Measurements from ENCODE around the gene EI24. TPM values are rescaled to one million over a fixed set of nuclear protein-coding genes. Genes with fewer than 3 reads are reported as not detected.

The EI24 gene
- total and polyA plus RNA-seq, 2 of the 4 experiments (the other 2 are of a cell fraction), result 89.7 to 95.9 TPM

- peaks cover 11 to 47% of the 10 kb centered on the region in 2 experiments; a peak in 3 of 4 replicates for H3K79me1 ChIP-seq (ENCODE audit: low read depth in 1 of 2, low read length in 2 of 2)
- H2AK5ac ChIP-seq (ENCODE audit: low read depth, low read length), result peak overlapping the region; percentile 71; the same call in 1 of the 2 replicates
- peaks cover 4% of the 10 kb centered on the region for H3K4me1 ChIP-seq (ENCODE audit: control insufficient read depth, insufficient read depth, low read length)
- H3K14ac ChIP-seq (replicated peaks; ENCODE audit: low read depth, low read length), result peak overlapping the region; percentile 84
- H4K5ac ChIP-seq (ENCODE audit: low read depth, low read length), result peak overlapping the region; percentile 28; the same call in 1 of the 2 replicates
- peak overlapping the region; percentile 29; the same call in 1 of the 2 replicates for H2BK20ac ChIP-seq (ENCODE audit: low read depth, low read length)
- peak overlapping the region; percentile 72 for H3K4me3 ChIP-seq (ENCODE audit: insufficient read depth, low read depth, low read length)
- ChIA-PET POLR2A (ENCODE audit: unreplicated experiment) (no interaction called here), CTCF (interaction anchor here (1.0 kb wide), 1 partner anchor 247 kb away, joined by 4 read pairs; no protein-coding TSS in a partner anchor)
- H2BK5ac ChIP-seq (ENCODE audit: low read depth, low read length, poor library complexity, severe bottlenecking), result peak overlapping the region; percentile 55
- H3K27me3 ChIP-seq (ENCODE audit: control insufficient read depth, insufficient read depth, low read length), result no peaks in the 10 kb centered on the region
- H3K56ac ChIP-seq (ENCODE audit: extremely low read depth, insufficient read depth, low read length), result peak overlapping the region; percentile 87; the same call in 1 of the 2 replicates
- H3K9me3 ChIP-seq (ENCODE audit: control insufficient read depth, insufficient read depth, low read length), result no peaks in the 10 kb centered on the region
- no CpG with 5 or more reads among the region's 7 CpGs for WGBS, 2 experiments (ENCODE audit: extremely low coverage in 2 of 2, insufficient read length in 1 of 2)
- no TSS peak for BruUV-seq (replicated peaks)
- dilution Hi-C loops (cut with HindIII; ENCODE audit: low sequenced_read_pairs, unreplicated experiment), result no loop called here
- H2BK120ac ChIP-seq (ENCODE audit: low read depth, low read length), result peak overlapping the region; percentile 50; the same call in 1 of the 2 replicates
- H3K4me2 ChIP-seq (ENCODE audit: low read depth, low read length), result peak overlapping the region; percentile 95
- no peaks in the 10 kb centered on the region for H3K36me3 ChIP-seq (ENCODE audit: control insufficient read depth, insufficient read depth, low read length)
- H3K4ac ChIP-seq (ENCODE audit: low read depth, low read length), result peak overlapping the region; percentile 62; the same call in 1 of the 2 replicates
- peak overlapping the region; percentile 91 to 99; a peak in 2 of 4 replicates for H4K8ac ChIP-seq (ENCODE audit: low read depth in 2 of 2, low read length in 2 of 2)
- no peak overlapping the region for H2BK15ac ChIP-seq (ENCODE audit: low read depth, low read length)
- peak overlapping the region; percentile 75 for H3K9ac ChIP-seq (ENCODE audit: low read depth, low read length)
- in situ Hi-C loops (cut with MboI; ENCODE audit: low sequenced_read_pairs), result loop anchor here (10.0 kb wide), 1 partner anchor 247 kb away; no protein-coding TSS in a partner anchor
- intact Hi-C loops (cut with micrococcal nuclease), result loop anchor here (2.0 kb wide), 1 partner anchor 47 kb away; no protein-coding TSS in a partner anchor
- no peak for TF ChIP-seq CTCF (conservative IDR thresholded peaks at IDR 0.05; ENCODE audit: low read depth, low read length)
- peak; percentile 24; the same call in 1 of the 2 replicates for TF ChIP-seq FOS (IDR thresholded peaks at IDR 0.05; ENCODE audit: low read depth, low read length)
- DNase-seq, result peak; percentile 31
- H2AK9ac ChIP-seq (replicated peaks; ENCODE audit: low read depth, low read length, poor library complexity), result no peak overlapping the region
- no peak overlapping the region for H2AFZ ChIP-seq (replicated peaks; ENCODE audit: low read length, poor library complexity)
- H3K18ac ChIP-seq (ENCODE audit: low read depth, low read length), result no peak overlapping the region
- 0 out of 2 replicates have a peak, but pooled peaks cover 2% of the 10 kb centered on the region for H3K9me1 ChIP-seq (ENCODE audit: insufficient read depth, low read length)
- peak overlapping the region; percentile 58 for H3K27ac ChIP-seq (ENCODE audit: insufficient read depth, low read length)
- peak overlapping the region; percentile 82 for H3K23ac ChIP-seq (ENCODE audit: low read depth, low read length)
- no peak for ATAC-seq (ENCODE audit: low read depth)
- H4K91ac ChIP-seq (ENCODE audit: insufficient read depth, low read depth, low read length), result peak overlapping the region; percentile 80; the same call in 1 of the 2 replicates
- no peaks in the 10 kb centered on the region for H4K20me1 ChIP-seq (ENCODE audit: insufficient read depth, low read length)
Measured at GRCh38 chr11:125627236-125627910, 58.1 kb downstream of the EI24 start.

Small RNA genes within 50 kb of the gene (microRNA-seq; reads per million reads assigned to microRNA genes)
- not detected for gene RNU6-1156P (ENCODE audit: insufficient read depth, insufficient read length)

Small RNA genes within 50 kb of the gene (small RNA-seq; reads per million reads assigned to genes)
- gene RNU6-1156P, result 0 reads per million in 5 experiments

Other genes with a start within 250 kb of the EI24 start
- 33.9 and 34.4 TPM in 2 replicates for gene FEZ1, start 73.2 kb upstream of the EI24 start, total RNA-seq (2012; rRNA removed)
- gene FEZ1, start 73.2 kb upstream of the EI24 start, polyA plus RNA-seq (2012; rRNA removed), result 29.8 and 35.5 TPM in 2 replicates
- gene STT3A, start 23.4 kb downstream of the EI24 start, total RNA-seq (2012; rRNA removed), result 346 and 387 TPM in 2 replicates
- 180 and 184 TPM in 2 replicates for gene STT3A, start 23.4 kb downstream of the EI24 start, polyA plus RNA-seq (2012; rRNA removed)
- gene CHEK1, start 55.7 kb downstream of the EI24 start, total RNA-seq (2012; rRNA removed), result 22.6 and 30.3 TPM in 2 replicates
- 15.9 and 16.0 TPM in 2 replicates for gene CHEK1, start 55.7 kb downstream of the EI24 start, polyA plus RNA-seq (2012; rRNA removed)
- not detected in 2 replicates for gene ACRV1, start 111.4 kb downstream of the EI24 start, total RNA-seq (2012; rRNA removed)
- not detected in 2 replicates for gene ACRV1, start 111.4 kb downstream of the EI24 start, polyA plus RNA-seq (2012; rRNA removed)
- gene PATE1, start 176.8 kb downstream of the EI24 start, total RNA-seq (2012; rRNA removed), result not detected in 2 replicates
- not detected in 2 replicates for gene PATE1, start 176.8 kb downstream of the EI24 start, polyA plus RNA-seq (2012; rRNA removed)
- under 0.01 TPM in 1 of 2 replicates, not detected in the other for gene PATE2, start 209.4 kb downstream of the EI24 start, total RNA-seq (2012; rRNA removed)
- not detected in 2 replicates for gene PATE2, start 209.4 kb downstream of the EI24 start, polyA plus RNA-seq (2012; rRNA removed)
- not detected in 2 replicates for gene PATE3, start 218.7 kb downstream of the EI24 start, total RNA-seq (2012; rRNA removed)
- gene PATE3, start 218.7 kb downstream of the EI24 start, polyA plus RNA-seq (2012; rRNA removed), result not detected in 2 replicates

Measured in IMR-90 (cell line).